ENCODE data around the gene IFRD1.

GRCh38 chr7:112419543-112420130 lies 30.6 kb upstream of the IFRD1 start:
- no peak for TF ChIP-seq CTCF (conservative IDR thresholded peaks at IDR 0.05 in 1 of 2, IDR thresholded peaks at IDR 0.05 in 1 of 2; ENCODE audit: extremely low read depth in 1 of 2, insufficient read depth in 1 of 2, low read depth in 1 of 2, low read length in 2 of 2)
- no peak for TF ChIP-seq EZH2 (IDR thresholded peaks at IDR 0.05; ENCODE audit: borderline replicate concordance, low read length)
